GM18502 (cell line): ENCODE results near the gene DENND2A.
"Not testable (repeated sequence)": the region's sequence is repeated elsewhere in the genome, so short reads cannot be mapped to it uniquely, and the experiment has no call there.

Source experiments
- ATAC-seq: cut with Tn5 transposase; IDR thresholded peaks from one replicate; pipeline ENCODE4 v1.9.1; 2021; ENCODE audit warnings: mild to moderate bottlenecking; ENCODE audit not compliant: unreplicated experiment, poor library complexity

Gene DENND2A

DNA sequence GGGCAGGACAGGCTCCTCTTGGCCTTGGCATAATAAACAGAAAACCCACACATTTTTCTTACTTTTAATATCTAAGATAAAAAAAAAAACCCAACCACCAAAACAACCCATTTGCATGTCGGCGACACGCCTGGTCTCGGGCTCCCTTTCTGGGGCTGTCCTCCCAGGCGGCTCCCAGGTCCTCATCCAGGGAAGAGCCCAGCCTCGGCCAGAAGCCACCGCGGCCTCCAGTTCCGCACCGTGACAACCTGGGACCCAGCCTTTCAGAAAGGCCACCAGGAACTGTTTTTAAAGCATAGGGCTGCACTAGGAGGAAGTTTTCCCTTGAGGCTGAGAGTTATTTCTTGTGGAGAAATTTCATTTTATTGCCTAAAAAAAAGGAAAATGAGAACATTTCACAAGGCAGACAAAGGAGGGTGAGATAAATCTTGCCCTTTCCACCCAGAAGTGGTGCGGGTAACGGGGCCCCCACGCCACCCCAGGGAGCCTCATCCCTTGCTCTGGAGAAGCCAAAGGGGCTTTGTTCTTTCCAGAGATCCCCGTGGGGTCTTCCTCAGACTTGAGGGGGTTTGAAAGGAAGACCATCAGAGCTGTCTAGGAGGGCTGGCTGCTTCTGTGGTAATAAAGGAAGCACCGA, 122.1 kb downstream of the DENND2A start:
- no peak for ATAC-seq

DNA sequence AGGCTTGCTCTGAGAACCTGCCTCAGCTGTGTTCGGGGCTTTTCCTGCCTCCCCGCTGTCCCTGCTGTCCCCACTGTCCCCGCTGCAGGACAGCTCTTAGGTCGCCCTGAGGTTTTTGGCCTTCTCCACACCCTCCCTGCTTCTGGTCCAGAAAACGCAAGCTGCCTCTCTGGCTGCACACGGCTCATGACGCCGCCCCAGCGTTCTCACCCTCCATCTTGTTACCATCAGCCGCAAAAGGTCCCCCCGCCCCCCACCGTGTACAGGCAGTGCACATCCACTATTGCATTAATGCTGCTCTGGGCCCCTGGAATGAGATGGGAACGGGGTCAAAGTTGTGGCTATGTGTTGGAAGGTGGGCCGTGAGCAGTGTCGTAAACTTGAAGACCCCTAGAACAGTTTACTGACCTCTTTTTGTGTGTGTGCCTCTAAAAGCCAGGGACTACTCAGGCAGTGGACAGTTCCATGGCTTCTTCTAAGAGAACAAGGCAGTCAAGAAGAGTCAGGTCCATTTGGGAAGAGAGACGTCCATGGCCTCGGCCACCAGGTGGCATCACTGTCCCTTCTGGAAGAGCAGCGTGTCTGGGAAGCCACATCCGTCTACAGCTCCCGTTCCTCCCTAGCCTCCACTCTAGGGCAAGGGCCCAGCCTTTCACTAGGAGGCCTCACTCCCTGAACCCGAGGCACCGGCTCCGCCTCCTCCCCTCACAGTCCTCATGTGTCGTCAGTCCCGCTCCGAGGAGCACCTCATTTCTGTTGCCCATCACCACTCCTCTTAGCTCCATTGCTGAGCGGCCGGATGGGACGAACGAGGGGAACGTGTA, 122.9 kb downstream of the DENND2A start:
- no peak for ATAC-seq

DNA sequence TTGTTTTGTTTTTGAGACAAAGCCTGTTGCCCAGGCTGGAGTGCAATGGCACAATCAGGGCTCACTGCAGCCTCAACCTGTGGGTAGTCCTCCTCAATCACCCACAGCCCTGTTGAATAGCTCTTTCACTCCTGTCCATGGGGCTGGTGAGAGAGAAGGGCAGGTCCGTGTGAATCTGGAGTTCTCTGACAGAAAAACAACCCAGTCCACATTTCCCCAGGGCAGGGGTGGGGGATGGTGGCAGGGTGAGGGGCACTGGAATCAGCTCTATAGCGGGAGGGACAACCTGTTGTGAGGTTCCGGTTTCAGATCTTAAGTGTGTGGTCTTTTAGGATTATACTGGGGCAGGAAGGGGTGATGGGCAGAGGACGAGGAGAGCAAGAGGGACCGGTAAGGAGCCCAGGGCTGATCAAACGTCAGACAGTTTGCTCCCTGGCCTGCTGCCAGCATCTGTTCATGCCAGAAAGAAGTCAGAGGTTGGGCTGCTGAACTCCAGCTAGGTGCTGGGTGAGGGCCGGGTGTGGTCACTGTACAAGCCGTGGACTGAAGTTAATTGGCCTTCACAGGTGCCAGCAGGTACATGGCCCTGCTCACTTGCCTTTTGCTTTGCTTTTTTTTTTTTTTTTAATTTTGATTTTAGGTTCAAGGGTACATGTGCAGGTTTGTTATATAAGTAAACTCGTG, 128.2 kb downstream of the DENND2A start:
- ATAC-seq: no peak

DNA sequence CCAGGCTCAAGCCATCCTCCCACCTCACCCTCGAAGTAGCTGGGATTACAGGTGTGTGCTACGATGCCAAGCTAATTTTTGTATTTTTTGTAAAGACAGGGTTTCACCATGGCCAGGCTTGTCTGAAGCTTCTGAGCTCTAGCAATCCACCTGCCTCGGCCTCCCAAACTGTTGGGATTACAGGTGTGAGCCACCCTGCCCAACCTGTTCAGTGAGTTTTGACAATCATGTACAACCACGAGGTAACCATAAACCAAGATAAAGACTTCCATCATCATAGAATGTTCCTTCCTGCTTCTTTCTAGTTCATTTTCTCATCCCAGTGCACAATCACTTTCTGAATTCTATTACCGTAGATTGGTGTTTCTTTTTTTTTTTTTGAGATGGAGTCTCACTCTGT, 130.8 kb downstream of the DENND2A start:
- no peak for ATAC-seq

DNA sequence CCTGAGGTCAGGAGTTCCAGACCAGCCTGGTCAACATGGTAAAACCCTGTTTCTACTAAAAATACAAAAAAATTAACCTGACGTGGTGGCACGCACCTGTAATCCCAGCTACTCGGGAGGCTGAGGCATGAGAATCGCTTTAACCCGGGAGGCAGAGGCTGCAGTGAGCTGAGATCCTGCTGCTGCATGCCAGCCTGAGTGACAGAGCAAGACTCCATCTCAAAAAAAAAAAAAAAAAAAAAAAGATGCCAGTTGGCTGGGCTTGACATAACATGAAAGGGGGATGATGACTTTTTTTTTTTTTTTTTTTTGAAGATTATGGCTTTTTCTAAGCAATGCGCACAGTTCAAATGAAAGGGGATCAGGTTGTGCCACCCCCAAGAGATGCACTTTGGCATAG, 133.1 kb downstream of the DENND2A start:
- not testable (repeated sequence) for ATAC-seq

DNA sequence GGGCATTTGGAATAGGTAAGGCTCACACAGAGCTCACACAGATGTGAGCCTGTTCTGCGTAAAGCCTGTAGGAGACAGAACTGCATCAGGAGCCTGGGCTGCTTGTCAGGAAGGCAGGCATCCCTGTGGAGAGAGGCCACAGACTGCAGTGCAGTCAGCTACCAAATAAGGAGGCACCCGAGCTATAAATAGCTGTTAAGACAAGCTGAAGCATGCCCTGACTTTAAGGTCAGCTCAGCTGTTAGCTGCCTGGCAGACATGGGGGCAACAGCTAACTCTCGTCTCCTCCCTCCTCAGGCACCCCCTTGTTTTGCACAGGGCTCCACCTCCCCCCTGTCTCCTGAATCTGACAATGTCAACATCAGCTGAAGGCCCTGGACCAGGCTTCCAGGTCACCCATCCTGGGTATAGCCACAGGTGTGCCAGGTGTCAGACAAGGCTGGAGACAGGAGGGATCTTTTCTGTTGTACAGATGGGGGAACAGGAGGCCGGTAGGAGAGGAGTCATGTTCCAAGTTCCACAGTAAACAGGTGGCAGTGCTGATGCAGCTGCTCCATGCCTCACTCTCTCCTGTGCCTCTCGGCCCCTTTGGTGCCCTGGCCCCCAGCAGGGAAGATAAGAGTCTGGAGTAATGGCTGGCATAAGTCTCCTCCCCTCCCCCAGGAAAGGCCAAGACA, 133.7 kb downstream of the DENND2A start:
- no peak for ATAC-seq

DNA sequence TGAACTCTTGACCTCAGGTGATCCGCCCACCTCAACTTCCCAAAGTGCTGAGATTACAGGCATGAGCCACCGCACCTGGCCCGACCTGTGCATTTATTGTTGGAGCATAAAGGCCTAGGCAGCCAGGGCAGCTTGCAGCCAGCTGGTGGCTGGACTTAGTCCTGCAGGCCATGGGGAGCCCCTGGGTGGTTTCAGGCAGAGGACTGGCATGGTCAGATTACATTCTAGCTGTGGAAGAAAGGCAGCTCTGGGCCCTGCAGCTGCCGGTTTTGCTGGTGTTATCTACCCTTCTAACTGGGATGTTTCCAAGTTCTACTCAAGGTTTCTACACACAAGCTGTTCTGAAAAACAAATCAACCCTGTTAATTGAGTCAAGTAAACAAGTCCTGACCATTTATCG, 138.6 kb downstream of the DENND2A start:
- ATAC-seq: no peak

DNA sequence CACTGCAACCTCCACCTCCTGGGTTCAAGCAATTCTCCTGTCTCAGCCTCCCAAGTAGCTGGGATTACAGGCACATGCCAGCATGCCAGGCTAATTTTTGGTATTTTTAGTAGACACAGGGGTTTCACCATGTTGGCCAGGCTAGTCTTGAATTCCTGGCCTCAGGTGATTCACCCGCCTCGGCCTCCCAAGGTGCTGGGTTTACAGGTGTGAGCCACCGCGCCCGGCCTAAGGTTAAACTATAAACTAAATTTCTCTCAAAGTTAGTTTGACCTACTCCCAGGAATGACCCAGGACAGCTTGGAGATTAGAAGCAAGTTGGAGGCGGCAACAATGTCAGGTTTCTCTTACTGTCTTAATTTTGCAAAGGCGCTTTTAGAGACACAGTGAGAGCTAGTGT, 142.8 kb downstream of the DENND2A start:
- ATAC-seq: not testable (repeated sequence)

DNA sequence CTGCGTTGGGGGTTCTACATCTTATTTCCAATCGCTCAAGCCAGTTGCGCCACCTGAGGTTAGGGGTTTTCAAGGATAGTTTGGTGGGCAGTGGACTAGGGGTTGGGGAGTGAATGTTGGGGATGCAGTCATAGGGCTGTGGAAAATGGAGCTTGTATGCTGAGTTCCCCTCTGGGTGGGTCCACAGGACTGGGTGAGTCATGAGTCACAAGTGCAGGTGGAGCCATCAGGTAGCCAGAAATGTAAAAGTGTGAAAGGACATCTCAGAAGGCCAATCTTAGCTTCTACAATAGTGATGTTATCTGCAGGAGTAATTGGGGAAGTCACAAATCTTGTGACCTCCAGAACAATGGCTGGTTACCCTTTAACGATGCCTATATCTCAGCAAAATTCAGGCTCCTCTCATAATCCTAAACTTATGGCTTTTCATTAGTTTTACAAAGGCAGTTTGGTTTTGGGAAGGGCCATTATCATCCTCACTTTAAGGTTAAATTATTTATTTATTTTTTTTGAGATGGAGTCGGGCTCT, 143.3 kb downstream of the DENND2A start:
- no peak for ATAC-seq

DNA sequence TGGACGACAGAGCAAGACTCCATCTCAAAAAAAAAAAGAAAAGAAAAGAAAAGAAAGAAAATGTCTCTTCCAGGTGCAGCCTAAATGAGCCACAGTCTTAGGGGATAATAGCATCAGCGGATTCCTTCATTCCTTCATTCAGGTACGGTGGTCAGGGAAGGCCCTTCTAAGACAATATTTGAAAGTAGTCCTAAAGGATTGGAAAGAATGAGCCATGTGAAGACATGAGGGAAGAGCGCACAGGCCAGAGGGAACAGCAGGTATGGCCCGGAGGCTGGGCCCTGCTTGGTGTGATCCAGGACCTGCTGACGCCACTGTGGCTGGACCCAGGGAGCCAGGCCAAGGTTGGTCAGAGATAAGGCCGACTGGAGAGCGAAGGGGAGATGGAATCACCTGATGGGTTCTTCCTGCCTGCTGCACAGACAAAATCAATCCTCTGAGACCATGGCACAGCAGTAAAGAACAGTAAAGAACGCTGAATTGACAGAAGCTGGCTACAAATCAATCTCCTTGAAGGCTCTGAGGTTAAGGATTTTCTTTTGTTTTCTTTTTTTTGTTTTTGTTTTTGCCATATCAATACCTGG, 145.0 kb downstream of the DENND2A start:
- ATAC-seq: no peak

DNA sequence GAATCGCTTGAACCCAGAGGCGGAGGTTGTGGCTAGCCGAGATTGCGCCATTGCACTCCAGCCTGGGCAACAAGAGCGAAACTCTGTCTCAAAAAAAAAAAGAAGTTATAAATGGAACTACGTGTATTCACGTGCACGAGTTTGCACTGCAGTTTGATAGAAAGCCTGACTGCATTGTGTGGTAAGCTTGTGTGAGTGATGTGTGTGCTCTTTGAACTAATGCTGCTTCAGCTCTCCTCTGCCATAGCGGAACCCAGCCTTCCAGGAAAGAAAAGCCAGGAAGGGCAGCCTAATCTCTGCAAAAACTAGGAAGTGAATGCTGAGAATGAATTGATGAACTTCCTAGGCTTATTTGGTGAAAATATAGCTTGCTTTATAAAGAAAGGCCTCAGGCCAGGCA, 145.7 kb downstream of the DENND2A start:
- ATAC-seq: no peak

DNA sequence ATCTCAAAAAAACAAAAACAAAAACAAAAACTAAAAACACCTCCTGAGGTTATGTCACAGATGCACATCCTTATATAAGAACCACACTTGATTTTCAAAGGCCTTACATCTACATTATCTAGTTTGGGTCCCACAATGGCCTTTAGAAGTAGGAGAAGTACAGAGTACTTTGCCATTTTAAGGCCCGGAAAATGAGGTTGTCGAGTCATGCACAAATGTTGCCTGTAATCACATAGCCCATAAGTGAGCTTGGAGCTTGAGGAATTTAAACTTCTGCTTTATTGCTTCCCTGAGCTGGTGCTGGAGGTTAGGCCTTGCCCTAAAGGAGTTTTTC, 151.6 kb downstream of the DENND2A start:
- no peak for ATAC-seq

DNA sequence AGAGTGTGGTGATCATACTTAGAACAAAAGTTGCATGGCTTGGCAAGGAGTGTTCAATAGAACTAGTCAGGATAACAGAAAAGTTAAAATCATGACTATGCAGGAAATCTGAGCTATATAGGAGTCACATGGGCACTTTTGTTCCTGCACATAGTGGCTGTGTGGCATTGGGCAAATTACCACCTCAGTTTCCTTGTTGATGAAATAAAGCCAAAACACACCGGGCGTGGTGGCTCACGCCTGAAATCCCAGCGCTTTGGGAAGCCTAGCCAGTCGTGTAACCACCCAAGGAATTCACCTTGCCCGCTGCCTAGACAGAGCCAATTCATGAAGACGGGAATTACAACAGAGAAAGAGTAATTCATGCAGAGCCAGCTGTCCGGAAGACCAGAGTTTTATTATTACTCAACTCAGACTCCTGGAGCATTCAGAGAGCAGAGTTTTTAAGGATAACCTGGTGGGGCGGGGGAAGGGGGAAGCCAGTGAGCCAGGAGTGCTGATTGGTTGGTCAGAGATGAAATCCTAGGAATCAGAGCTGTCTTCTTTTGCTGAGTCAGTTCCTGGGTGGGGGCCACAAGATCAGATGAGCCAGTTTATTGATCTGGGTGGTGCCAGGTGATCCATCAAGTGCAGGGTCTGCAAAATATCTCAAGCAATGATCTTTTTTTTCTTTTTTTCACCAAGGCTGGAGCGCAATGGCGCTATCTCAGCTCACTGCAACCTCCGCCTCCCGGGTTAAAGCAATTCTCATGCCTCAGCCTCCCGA, 154.9 kb downstream of the DENND2A start:
- ATAC-seq: no peak

DNA sequence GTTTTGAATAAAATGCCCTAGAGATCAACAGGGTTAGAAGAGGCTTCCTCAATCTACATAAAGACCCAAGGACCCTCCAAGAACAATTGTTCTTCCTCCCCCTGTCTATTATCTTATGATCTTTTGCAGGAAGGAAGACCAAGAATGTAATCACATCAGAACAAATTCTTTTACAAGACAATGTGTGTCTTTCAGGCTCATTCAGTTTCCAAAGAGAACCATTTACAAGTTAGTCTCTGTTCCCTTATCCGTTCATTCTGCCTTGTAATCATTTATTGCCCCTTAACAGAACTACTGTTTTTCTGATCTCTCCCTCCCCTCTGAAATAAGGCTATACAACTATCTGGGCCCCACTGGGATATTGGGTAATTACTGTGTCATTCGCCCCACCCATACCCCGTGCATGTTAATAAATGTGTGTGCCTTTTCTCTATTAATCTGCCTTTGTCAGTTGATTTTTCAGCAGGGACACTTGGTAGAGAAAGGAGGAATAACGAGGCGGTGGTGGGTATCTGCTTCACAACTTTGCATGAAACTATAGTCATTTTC, 155.6 kb downstream of the DENND2A start:
- ATAC-seq: no peak

DNA sequence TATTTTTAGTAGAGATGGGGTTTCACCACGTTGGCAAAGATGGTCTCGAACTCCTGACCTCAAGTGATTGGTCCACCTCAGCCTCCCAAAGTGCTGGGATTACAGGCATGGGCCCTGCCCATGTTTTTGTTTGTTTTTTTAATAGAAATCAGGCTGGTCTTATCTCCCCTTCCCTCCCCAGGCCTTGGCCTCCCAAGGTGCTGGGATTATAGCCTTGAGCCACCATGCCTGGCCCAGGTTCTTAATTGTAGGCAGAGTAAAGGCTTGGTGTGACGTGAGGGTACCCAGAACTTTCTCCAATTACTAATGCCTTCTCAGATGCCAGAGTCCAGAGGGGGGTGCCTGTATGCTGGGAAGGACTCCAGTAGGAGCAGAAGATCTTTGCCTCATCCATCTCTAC, 156.1 kb downstream of the DENND2A start:
- ATAC-seq: no peak

DNA sequence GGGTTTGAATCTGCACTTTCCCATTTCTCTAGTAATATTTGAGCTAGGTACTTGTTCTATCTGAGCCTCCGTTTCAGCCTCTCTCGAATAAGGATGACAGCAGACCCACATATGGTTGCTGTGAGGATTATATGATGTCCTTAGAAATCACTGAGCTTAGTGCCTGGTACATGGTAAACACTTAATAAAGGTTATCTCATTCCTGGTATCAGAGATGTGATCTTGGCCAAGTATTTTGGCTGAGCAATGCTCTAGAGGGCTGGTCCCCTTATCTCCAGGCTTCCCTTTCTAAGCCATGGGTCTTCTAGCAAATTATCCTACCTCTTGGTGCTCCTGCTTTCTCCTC, 160.9 kb downstream of the DENND2A start:
- ATAC-seq: no peak

DNA sequence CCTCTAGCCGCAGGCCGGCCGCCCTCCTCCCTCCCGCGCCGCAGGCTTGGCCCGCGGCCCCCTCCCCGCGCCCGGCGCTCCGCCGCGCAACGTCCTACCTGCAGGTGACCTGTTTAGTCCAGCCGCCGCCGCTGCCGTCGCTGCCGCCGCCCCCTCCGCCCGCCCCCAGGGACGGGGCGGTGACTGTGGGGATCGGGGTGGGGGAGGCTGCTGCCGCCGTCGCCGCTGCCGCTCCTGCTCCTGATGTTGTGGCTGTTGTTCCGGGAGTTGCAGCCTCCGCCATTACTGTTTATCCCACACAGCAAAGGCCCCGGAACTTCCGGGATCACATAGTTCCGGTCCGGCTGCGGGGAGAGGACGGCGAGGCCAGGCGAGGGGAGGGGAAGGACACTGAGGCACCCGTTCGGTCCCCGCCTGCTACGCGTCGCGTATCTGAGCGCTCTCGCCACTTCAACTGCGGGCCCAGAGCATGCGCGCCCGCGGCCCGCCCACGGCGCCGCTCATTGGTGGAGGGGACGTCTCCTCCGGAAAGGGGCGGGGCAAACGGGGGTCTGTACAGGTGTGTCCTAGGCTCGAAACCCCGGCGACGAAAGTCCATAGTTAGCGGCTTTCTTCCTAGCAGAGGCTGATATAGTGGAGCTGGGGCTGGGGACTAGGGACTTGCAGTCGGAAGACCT, 161.4 kb downstream of the DENND2A start, which contains the start of gene MKRN1:
Gene MKRN1 (minus strand): TSS at position 444 of the 677 bp plus-strand sequence. CDS start 161 bp downstream, at position 283.
- ATAC-seq: peak; percentile 94

DNA sequence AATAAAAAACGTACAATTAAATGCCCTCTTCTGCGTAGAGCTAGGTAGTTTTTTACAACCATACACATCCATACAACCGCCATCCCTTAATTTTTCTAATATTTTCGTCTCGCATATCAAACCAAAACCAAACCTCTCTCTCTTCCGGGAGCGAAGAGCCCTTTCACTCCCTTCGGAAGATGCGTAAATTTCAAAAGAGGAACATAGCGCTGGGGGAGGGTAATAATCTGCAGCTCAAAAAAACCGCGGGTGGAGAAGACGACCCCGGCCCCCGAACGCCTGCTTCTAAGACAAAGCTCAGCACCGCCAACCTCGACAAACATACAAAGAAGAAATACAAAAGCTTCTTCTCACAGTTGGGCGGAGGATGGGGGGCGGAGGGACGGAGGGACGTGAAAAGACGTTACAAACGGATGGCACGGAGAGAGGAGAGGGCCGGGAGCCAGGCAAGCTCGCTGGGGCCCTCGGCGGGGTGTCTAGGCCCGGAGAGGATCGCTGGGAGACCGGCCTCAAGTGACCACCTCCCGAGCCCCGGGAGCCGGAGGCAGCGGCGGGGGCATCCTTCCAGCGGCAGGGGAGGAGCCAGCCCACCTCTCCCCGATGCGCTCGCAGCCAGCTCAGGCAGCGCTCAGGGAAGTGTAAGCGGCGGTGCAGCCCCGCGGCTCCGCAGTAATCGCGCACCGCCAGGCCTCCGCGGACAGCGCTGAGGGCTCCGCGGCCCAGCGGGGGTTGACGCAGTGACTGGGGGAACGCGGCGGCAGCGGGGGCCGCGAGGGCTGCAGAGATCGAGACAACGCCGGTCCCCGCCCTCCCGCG, 162.2 kb downstream of the DENND2A start:
- ATAC-seq: peak; percentile 28
